Liver (tissue), 9 donors: ENCODE measurements around the gene DSCAM. TPM values are rescaled to one million over a fixed set of nuclear protein-coding genes. Genes with fewer than 3 reads are reported as not detected.

Experiments used
- DNase-seq: peaks from one replicate; pipeline ENCODE4 v3.0.0-alpha.2; 2017; ENCODE audit warnings: low spot score
- H3K27ac ChIP-seq, 2 donors: one replicate each; pipeline ENCODE4 v1.7.0; 2013; ENCODE audit warnings: inconsistent platforms in 2 of 2, low read length in 2 of 2, control low read depth in 1 of 2, low read depth in 1 of 2, mild to moderate bottlenecking in 1 of 2
- H3K27me3 ChIP-seq, 4 donors: one replicate each; pipeline versions ENCODE4 v1.6.1 to v1.7.0; 2013; ENCODE audit warnings: low read length in 3 of 4, inconsistent platforms in 1 of 4, mild to moderate bottlenecking in 1 of 4, moderate library complexity in 1 of 4; ENCODE audit not compliant: control insufficient read depth in 4 of 4, insufficient read depth in 4 of 4
- H3K36me3 ChIP-seq, 4 donors: one replicate each; pipeline versions ENCODE4 v1.6.1 to v1.7.0; 2013; ENCODE audit warnings: low read length in 3 of 4, mild to moderate bottlenecking in 3 of 4, low read depth in 1 of 4, moderate library complexity in 1 of 4; ENCODE audit not compliant: control insufficient read depth in 4 of 4, insufficient read depth in 3 of 4
- H3K4me1 ChIP-seq, 4 donors: one replicate each; pipeline versions ENCODE4 v1.6.1 to v1.7.0; 2013; ENCODE audit warnings: low read length in 3 of 4, mild to moderate bottlenecking in 3 of 4, moderate library complexity in 1 of 4; ENCODE audit not compliant: control insufficient read depth in 4 of 4, insufficient read depth in 4 of 4
- H3K4me3 ChIP-seq, 3 donors: one replicate each; pipeline versions ENCODE4 v1.6.1 to v1.7.0; 2013; ENCODE audit warnings: low read length in 3 of 3, control low read depth in 1 of 3, low read depth in 1 of 3, mild to moderate bottlenecking in 1 of 3
- H3K9ac ChIP-seq, 2 donors: one replicate each; pipeline ENCODE4 v1.7.0; 2013; ENCODE audit warnings: low read length in 2 of 2, mild to moderate bottlenecking in 2 of 2, moderate library complexity in 2 of 2, control low read depth in 1 of 2, low read depth in 1 of 2
- H3K9me3 ChIP-seq, 4 donors: one replicate each; pipeline versions ENCODE4 v1.6.1 to v1.7.0; 2013; ENCODE audit warnings: low read length in 3 of 4; ENCODE audit not compliant: control insufficient read depth in 4 of 4
- EGR1 ChIP-seq, 2 donors: IDR thresholded peaks; 2 replicates each; pipeline ENCODE4 v1.6.1; 2016 to 2018; ENCODE audit warnings: antibody characterized with exemption in 2 of 2, low read depth in 2 of 2
- FOXA1 ChIP-seq: IDR thresholded peaks from 2 replicates; pipeline ENCODE4 v1.6.1; 2016; ENCODE audit warnings: antibody characterized with exemption
- FOXA2 ChIP-seq: IDR thresholded peaks from 2 replicates; pipeline ENCODE4 v1.6.1; 2016; ENCODE audit warnings: antibody characterized with exemption
- GABPA ChIP-seq, 2 donors: IDR thresholded peaks in 1 of 2; conservative IDR thresholded peaks in 1 of 2; 2 replicates each; pipeline ENCODE4 v1.6.1; 2016; ENCODE audit warnings: antibody characterized with exemption in 2 of 2, mild to moderate bottlenecking in 1 of 2, moderate library complexity in 1 of 2
- HNF4A ChIP-seq, 2 donors: conservative IDR thresholded peaks; 2 replicates each; pipeline ENCODE4 v1.6.1; 2016; ENCODE audit warnings: antibody characterized with exemption in 2 of 2, mild to moderate bottlenecking in 2 of 2
- HNF4G ChIP-seq: IDR thresholded peaks from 2 replicates; pipeline ENCODE4 v1.6.1; 2016; ENCODE audit warnings: antibody characterized with exemption
- JUND ChIP-seq, 2 donors: IDR thresholded peaks; 2 replicates each; pipeline ENCODE4 v1.6.1; 2016; ENCODE audit warnings: antibody characterized with exemption in 2 of 2
- NR2F2 ChIP-seq: IDR thresholded peaks from 2 replicates; pipeline ENCODE4 v1.6.1; 2016; ENCODE audit warnings: antibody characterized with exemption
- RAD21 ChIP-seq, 2 donors: IDR thresholded peaks; 2 replicates each; pipeline ENCODE4 v1.6.1; 2016; ENCODE audit warnings: antibody characterized with exemption in 2 of 2, mild to moderate bottlenecking in 2 of 2
- RXRA ChIP-seq, 2 donors: IDR thresholded peaks; 2 replicates each; pipeline ENCODE4 v1.6.1; 2017 to 2018; ENCODE audit warnings: antibody characterized with exemption in 2 of 2, mild to moderate bottlenecking in 1 of 2
- SP1 ChIP-seq: IDR thresholded peaks from 2 replicates; pipeline ENCODE4 v1.6.1; 2018; ENCODE audit warnings: antibody characterized with exemption, mild to moderate bottlenecking
- TAF1 ChIP-seq: conservative IDR thresholded peaks from 2 replicates; pipeline ENCODE4 v1.6.1; 2016; ENCODE audit warnings: antibody characterized with exemption, mild to moderate bottlenecking
- YY1 ChIP-seq: IDR thresholded peaks from 2 replicates; pipeline ENCODE4 v1.6.1; 2016; ENCODE audit warnings: antibody characterized with exemption, mild to moderate bottlenecking
- WGBS: extraction: QIAGEN DNeasy Blood & Tissue Kit; methylation state at CpG from one replicate; pipeline ENCODE4 v1.1.7; 2013; 5-methylcytosine and 5-hydroxymethylcytosine counted together
- polyA plus RNA-seq, 2 donors: library from polyadenylated mRNA; stranded (reverse) in 1 of 2; unstranded in 1 of 2; fragments of 200-250 nt in 1 of 2; fragments of >200 nt in 1 of 2; fragmentation: Nextera tagmentation in 1 of 2; extraction: Ambion mirVana in 1 of 2; gene quantifications; one replicate each; pipeline versions ENCODE4 v1.2.1 to v1.2.3, GENCODE V29; 2013 to 2015
- total RNA-seq, 2 donors: library from RNA; depleted of rRNA; stranded (reverse); fragments of >200 nt; gene quantifications; one replicate each; pipeline ENCODE4 v1.2.3, GENCODE V29; 2014
- TF ChIP-seq, protein P1 (sequence below): IDR thresholded peaks from 2 replicates; pipeline ENCODE4 v1.6.1; 2016; ENCODE audit warnings: antibody characterized with exemption
- TF ChIP-seq, protein P2 (sequence below): IDR thresholded peaks from 2 replicates; pipeline ENCODE4 v1.6.1; 2016; ENCODE audit warnings: antibody characterized with exemption
- TF ChIP-seq, protein P3 (sequence below): fragments of 150-350 bp; IDR thresholded peaks from 2 replicates; pipeline ENCODE4 v1.5.1; 2017; ENCODE audit warnings: improper control_type of control experiment, low read depth, low read length; ENCODE audit not compliant: missing input control
- TF ChIP-seq, protein P4 (sequence below): IDR thresholded peaks from 2 replicates; pipeline ENCODE4 v1.6.1; 2016; ENCODE audit warnings: antibody characterized with exemption
- TF ChIP-seq, protein P5 (sequence below): IDR thresholded peaks from 2 replicates; pipeline ENCODE4 v1.6.1; 2016; ENCODE audit warnings: antibody characterized with exemption, mild to moderate bottlenecking
- donor health status: healthy.
- donor health status: healthy.
- donor health status: healthy.
- donor health status: healthy.
- donor health status: healthy.

DSCAM gene
- total and polyA plus RNA-seq, 4 donors = 0.02 to 0.23 (median 0.10) TPM

DNA sequence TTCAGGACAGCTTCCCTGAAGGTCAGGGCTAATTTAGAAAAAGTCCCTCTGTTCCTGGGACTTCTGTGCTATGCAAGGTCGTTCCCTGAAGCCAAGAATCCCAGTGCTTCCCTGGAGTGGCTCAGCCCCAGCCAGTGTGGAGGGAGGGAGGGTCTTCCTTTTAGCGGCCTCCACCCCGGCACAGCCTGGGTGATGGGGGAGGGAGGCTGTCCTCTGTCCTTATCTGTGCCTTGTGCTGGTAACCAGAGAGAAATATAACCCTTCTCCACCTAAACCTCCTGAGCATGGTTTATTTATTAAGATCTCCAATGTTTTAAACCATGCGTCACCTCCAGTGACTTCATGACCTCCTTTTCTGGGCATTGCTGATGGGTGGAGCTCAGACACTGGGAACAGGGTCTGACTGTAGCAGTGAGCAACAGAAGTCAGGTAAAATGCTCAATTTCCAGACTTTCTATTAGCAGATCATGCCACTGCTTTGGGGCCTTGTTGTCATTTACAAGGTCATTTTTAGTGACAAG, 157.1 kb downstream of the DSCAM start:
- Histone ChIP-seq H3K4me3 (no peak overlapping the region), H3K36me3 (no peaks in the 10 kb centered on the region), H3K9me3 (no peaks in the 10 kb centered on the region), H3K27me3 (no peaks in the 10 kb centered on the region), H3K4me1 (no peaks in the 10 kb centered on the region), H3K27ac (no peak overlapping the region), H3K9ac (no peak overlapping the region)
- no peak for TF ChIP-seq EGR1 (IDR thresholded peaks at IDR 0.05; ENCODE audit: low read depth in 2 of 2)
- TF ChIP-seq, protein P1, sequence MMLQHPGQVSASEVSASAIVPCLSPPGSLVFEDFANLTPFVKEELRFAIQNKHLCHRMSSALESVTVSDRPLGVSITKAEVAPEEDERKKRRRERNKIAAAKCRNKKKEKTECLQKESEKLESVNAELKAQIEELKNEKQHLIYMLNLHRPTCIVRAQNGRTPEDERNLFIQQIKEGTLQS = no peak
- TF ChIP-seq YY1 = no peak
- no peak for TF ChIP-seq JUND (IDR thresholded peaks at IDR 0.05)
- TF ChIP-seq, protein P2, sequence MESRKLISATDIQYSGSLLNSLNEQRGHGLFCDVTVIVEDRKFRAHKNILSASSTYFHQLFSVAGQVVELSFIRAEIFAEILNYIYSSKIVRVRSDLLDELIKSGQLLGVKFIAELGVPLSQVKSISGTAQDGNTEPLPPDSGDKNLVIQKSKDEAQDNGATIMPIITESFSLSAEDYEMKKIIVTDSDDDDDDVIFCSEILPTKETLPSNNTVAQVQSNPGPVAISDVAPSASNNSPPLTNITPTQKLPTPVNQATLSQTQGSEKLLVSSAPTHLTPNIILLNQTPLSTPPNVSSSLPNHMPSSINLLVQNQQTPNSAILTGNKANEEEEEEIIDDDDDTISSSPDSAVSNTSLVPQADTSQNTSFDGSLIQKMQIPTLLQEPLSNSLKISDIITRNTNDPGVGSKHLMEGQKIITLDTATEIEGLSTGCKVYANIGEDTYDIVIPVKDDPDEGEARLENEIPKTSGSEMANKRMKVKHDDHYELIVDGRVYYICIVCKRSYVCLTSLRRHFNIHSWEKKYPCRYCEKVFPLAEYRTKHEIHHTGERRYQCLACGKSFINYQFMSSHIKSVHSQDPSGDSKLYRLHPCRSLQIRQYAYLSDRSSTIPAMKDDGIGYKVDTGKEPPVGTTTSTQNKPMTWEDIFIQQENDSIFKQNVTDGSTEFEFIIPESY = no peak
- TF ChIP-seq RAD21 (IDR thresholded peaks at IDR 0.05) = no peak
- TF ChIP-seq RXRA (IDR thresholded peaks at IDR 0.05) = no peak
- TF ChIP-seq NR2F2 = no peak
- no peak for TF ChIP-seq HNF4G
- TF ChIP-seq HNF4A (conservative IDR thresholded peaks at IDR 0.05) = no peak
- TF ChIP-seq TAF1 = no peak
- TF ChIP-seq GABPA (IDR thresholded peaks at IDR 0.05 in 1 of 2, conservative IDR thresholded peaks at IDR 0.05 in 1 of 2) = no peak
- TF ChIP-seq, protein P3, sequence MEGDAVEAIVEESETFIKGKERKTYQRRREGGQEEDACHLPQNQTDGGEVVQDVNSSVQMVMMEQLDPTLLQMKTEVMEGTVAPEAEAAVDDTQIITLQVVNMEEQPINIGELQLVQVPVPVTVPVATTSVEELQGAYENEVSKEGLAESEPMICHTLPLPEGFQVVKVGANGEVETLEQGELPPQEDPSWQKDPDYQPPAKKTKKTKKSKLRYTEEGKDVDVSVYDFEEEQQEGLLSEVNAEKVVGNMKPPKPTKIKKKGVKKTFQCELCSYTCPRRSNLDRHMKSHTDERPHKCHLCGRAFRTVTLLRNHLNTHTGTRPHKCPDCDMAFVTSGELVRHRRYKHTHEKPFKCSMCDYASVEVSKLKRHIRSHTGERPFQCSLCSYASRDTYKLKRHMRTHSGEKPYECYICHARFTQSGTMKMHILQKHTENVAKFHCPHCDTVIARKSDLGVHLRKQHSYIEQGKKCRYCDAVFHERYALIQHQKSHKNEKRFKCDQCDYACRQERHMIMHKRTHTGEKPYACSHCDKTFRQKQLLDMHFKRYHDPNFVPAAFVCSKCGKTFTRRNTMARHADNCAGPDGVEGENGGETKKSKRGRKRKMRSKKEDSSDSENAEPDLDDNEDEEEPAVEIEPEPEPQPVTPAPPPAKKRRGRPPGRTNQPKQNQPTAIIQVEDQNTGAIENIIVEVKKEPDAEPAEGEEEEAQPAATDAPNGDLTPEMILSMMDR = no peak
- no peak for TF ChIP-seq SP1
- TF ChIP-seq, protein P4, sequence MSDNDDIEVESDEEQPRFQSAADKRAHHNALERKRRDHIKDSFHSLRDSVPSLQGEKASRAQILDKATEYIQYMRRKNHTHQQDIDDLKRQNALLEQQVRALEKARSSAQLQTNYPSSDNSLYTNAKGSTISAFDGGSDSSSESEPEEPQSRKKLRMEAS = no peak
- 58% methylated on average over 4 of the region's 4 CpGs for WGBS
- DNase-seq = no peak

DNA sequence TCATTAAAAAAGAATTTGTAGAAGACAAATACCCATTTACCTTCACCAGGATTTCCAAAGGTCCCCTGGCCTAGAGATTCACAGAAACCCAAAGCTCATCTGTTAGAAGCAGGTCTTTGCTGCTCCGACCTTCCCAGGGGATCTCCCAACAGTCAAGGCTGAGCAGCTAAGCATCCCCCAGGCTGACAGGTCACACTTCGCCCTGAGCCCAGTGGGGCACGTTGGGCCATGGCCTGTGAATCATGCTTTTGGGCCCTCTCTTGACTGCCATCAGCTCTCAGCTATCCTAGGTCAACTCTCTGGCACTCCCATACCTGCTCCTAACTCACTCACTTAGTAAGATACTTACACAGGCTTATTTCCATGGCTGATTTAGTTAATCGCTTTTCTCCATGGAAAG, 157.7 kb downstream of the DSCAM start:
- H3K36me3 ChIP-seq = no peaks in the 10 kb centered on the region
- H3K4me3 ChIP-seq = no peak overlapping the region
- H3K4me1 ChIP-seq = no peaks in the 10 kb centered on the region
- no peak overlapping the region for H3K9ac ChIP-seq
- 82% methylated on average over 4 of the region's 4 CpGs for WGBS
- no peak for DNase-seq
- TF ChIP-seq, protein P2 = no peak
- TF ChIP-seq RXRA (IDR thresholded peaks at IDR 0.05) (no peak), YY1 (no peak), HNF4G (no peak), SP1 (no peak), FOXA1 (no peak), RAD21 (IDR thresholded peaks at IDR 0.05) (no peak), FOXA2 (no peak), JUND (IDR thresholded peaks at IDR 0.05) (no peak), TAF1 (no peak), GABPA (IDR thresholded peaks at IDR 0.05 in 1 of 2, conservative IDR thresholded peaks at IDR 0.05 in 1 of 2) (no peak)
- TF ChIP-seq, protein P3 = no peak
- TF ChIP-seq, protein P4 = no peak
- TF ChIP-seq, protein P1 = no peak
- TF ChIP-seq, protein P5, sequence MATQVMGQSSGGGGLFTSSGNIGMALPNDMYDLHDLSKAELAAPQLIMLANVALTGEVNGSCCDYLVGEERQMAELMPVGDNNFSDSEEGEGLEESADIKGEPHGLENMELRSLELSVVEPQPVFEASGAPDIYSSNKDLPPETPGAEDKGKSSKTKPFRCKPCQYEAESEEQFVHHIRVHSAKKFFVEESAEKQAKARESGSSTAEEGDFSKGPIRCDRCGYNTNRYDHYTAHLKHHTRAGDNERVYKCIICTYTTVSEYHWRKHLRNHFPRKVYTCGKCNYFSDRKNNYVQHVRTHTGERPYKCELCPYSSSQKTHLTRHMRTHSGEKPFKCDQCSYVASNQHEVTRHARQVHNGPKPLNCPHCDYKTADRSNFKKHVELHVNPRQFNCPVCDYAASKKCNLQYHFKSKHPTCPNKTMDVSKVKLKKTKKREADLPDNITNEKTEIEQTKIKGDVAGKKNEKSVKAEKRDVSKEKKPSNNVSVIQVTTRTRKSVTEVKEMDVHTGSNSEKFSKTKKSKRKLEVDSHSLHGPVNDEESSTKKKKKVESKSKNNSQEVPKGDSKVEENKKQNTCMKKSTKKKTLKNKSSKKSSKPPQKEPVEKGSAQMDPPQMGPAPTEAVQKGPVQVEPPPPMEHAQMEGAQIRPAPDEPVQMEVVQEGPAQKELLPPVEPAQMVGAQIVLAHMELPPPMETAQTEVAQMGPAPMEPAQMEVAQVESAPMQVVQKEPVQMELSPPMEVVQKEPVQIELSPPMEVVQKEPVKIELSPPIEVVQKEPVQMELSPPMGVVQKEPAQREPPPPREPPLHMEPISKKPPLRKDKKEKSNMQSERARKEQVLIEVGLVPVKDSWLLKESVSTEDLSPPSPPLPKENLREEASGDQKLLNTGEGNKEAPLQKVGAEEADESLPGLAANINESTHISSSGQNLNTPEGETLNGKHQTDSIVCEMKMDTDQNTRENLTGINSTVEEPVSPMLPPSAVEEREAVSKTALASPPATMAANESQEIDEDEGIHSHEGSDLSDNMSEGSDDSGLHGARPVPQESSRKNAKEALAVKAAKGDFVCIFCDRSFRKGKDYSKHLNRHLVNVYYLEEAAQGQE = no peak
- H3K27me3 ChIP-seq = no peaks in the 10 kb centered on the region
- H3K9me3 ChIP-seq = no peaks in the 10 kb centered on the region
- H3K27ac ChIP-seq = no peak overlapping the region
